Activated naive CD8-positive, alpha-beta T cell treated with anti-CD3 and anti-CD28 coated beads for 36 hours (primary cell): ENCODE data around the gene SERPINA4. TPM values are rescaled to one million over a fixed set of nuclear protein-coding genes. Genes with fewer than 3 reads are reported as not detected.
"Not testable (repeated sequence)": the region's sequence is repeated elsewhere in the genome, so short reads cannot be mapped to it uniquely, and the experiment has no call there.

Source experiments
- DNase-seq: peaks from one replicate; pipeline ENCODE4 v3.0.0; 2021
- H3K27ac Mint-ChIP-seq: one replicate; pipeline ENCODE4 v1.8.0; 2022; ENCODE audit warnings: mild to moderate bottlenecking, moderate library complexity, mixed read lengths
- H3K27me3 Mint-ChIP-seq: one replicate; pipeline ENCODE4 v1.8.0; 2022; ENCODE audit warnings: mild to moderate bottlenecking, mixed read lengths
- H3K36me3 Mint-ChIP-seq: one replicate; pipeline ENCODE4 v1.8.0; 2021; ENCODE audit warnings: mild to moderate bottlenecking, mixed read lengths
- H3K4me1 Mint-ChIP-seq: one replicate; pipeline ENCODE4 v1.8.0; 2021; ENCODE audit warnings: mixed read lengths
- H3K4me3 Mint-ChIP-seq: one replicate; pipeline ENCODE4 v1.8.0; 2022; ENCODE audit warnings: mild to moderate bottlenecking, moderate library complexity, mixed read lengths
- H3K9me3 Mint-ChIP-seq: one replicate; pipeline ENCODE4 v1.8.0; 2022; ENCODE audit warnings: mixed read lengths
- total RNA-seq, 2 experiments: library from RNA; stranded (reverse); gene quantifications; one replicate each; pipeline ENCODE4 v1.2.3, GENCODE V29; 2021

SERPINA4 gene
- total RNA-seq, 2 experiments from 2014 or later, result not detected

DNA sequence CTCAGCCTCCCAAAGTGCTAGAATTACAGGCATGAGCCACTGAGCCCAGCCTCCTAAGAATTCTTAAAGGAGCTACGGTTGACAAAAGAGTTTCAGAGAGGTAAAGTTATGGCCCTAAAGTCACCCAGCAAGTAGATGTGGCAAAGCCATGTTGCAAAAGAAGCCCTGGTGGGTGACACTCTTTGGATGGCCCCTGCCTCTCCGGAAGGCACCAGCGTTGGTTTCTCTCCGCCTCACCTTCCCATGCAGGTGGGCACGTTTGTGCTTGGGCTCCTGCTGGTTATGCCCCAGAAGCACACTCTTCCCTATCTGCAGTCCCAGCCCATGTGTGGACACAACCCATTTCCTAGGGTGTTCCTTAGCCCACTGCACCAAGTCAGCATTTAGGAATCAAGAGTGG lies 41.5 kb downstream of the SERPINA4 start:
- Mint-ChIP-seq H3K4me1 (no peaks in the 10 kb centered on the region), H3K27ac (no peak overlapping the region), H3K4me3 (no peak overlapping the region), H3K36me3 (no peaks in the 10 kb centered on the region), H3K27me3 (peaks cover 11% of the 10 kb centered on the region), H3K9me3 (peaks cover 1% of the 10 kb centered on the region)
- DNase-seq, result no peak

GRCh38 chr14:94605361-94605760 lies 44.1 kb downstream of the SERPINA4 start:
- Mint-ChIP-seq H3K27me3 (peaks cover 8% of the 10 kb centered on the region), H3K4me3 (no peak overlapping the region), H3K9me3 (peaks cover 3% of the 10 kb centered on the region), H3K4me1 (no peaks in the 10 kb centered on the region), H3K27ac (no peak overlapping the region), H3K36me3 (no peaks in the 10 kb centered on the region)
- no peak for DNase-seq

GRCh38 chr14:94608966-94609365 lies 47.7 kb downstream of the SERPINA4 start:
- not testable (repeated sequence) for H3K9me3 Mint-ChIP-seq, H3K36me3 Mint-ChIP-seq, H3K27me3 Mint-ChIP-seq, DNase-seq, H3K4me3 Mint-ChIP-seq, H3K27ac Mint-ChIP-seq, H3K4me1 Mint-ChIP-seq

- Mint-ChIP-seq H3K27me3 (no peaks in the 10 kb centered on the region), H3K27ac (no peak overlapping the region), H3K9me3 (peaks cover 3% of the 10 kb centered on the region), H3K36me3 (no peaks in the 10 kb centered on the region), H3K4me1 (no peaks in the 10 kb centered on the region), H3K4me3 (no peak overlapping the region)
- DNase-seq, result no peak
These were observed 49.9 kb downstream of the SERPINA4 start for GRCh38 chr14:94611179-94611578.

GRCh38 chr14:94612174-94612573 lies 50.9 kb downstream of the SERPINA4 start, which contains the start of gene SERPINA3:
Gene SERPINA3 (plus strand): TSS chr14:94612391. CDS start chr14:94614442, 2,051 bp downstream.
- DNase-seq, result no peak
- Mint-ChIP-seq H3K4me1 (no peaks in the 10 kb centered on the region), H3K9me3 (peaks cover 5% of the 10 kb centered on the region), H3K4me3 (no peak within 1 kb of the TSS), H3K27ac (no peak within 1 kb of the TSS), H3K36me3 (no peaks in the 10 kb centered on the region), H3K27me3 (no peaks in the 10 kb centered on the region)

GRCh38 chr14:94612580-94613554 lies 51.6 kb downstream of the SERPINA4 start:
- Mint-ChIP-seq H3K9me3 (peaks cover 11% of the 10 kb centered on the region), H3K27me3 (no peaks in the 10 kb centered on the region), H3K4me3 (no peak overlapping the region), H3K27ac (no peak overlapping the region), H3K4me1 (no peaks in the 10 kb centered on the region), H3K36me3 (no peaks in the 10 kb centered on the region)
- DNase-seq, result no peak

- no peak for DNase-seq
- no peak overlapping the region for H3K27ac Mint-ChIP-seq
- H3K4me1 Mint-ChIP-seq, result no peaks in the 10 kb centered on the region
- no peaks in the 10 kb centered on the region for H3K36me3 Mint-ChIP-seq
- H3K27me3 Mint-ChIP-seq, result peaks cover 3% of the 10 kb centered on the region
- H3K9me3 Mint-ChIP-seq, result peaks cover 16% of the 10 kb centered on the region
- no peak overlapping the region for H3K4me3 Mint-ChIP-seq
These were observed 52.7 kb downstream of the SERPINA4 start for GRCh38 chr14:94613720-94614644.

- H3K4me1 Mint-ChIP-seq, result no peaks in the 10 kb centered on the region
- no peak overlapping the region for H3K4me3 Mint-ChIP-seq
- H3K36me3 Mint-ChIP-seq, result no peaks in the 10 kb centered on the region
These were observed 53.6 kb downstream of the SERPINA4 start for GRCh38 chr14:94614802-94615201.

DNA sequence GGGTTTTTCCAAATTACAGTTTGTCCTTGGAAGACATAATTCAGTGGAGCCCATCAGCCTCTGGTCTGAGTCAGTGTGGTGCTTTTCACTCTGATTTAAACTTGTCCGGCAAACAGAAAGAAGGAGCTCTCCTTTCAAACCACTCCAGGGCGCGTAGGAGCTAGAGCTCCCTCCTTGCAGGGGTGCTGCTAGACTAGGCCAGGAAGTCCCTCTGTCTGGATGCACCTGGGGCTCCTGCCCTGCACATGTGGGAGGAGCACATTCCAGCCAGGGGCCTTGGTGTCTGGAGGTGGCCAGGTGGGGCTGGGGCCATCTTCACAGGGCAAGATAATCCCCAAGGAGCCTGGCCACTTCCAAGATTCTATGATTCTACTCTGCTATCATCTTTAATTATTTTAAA lies 54.0 kb downstream of the SERPINA4 start:
- H3K9me3 Mint-ChIP-seq, result peaks cover 18% of the 10 kb centered on the region
- H3K36me3 Mint-ChIP-seq, result no peaks in the 10 kb centered on the region
- no peaks in the 10 kb centered on the region for H3K4me1 Mint-ChIP-seq
- no peak overlapping the region for H3K4me3 Mint-ChIP-seq
- H3K27ac Mint-ChIP-seq, result no peak overlapping the region
- DNase-seq, result no peak
- peaks cover 3% of the 10 kb centered on the region for H3K27me3 Mint-ChIP-seq

More at GRCh38 chr14:94614802-94615201, 53.6 kb downstream of the SERPINA4 start:
- peaks cover 3% of the 10 kb centered on the region for H3K27me3 Mint-ChIP-seq
- DNase-seq, result no peak
- H3K27ac Mint-ChIP-seq, result no peak overlapping the region
- H3K9me3 Mint-ChIP-seq, result peaks cover 17% of the 10 kb centered on the region

DNA sequence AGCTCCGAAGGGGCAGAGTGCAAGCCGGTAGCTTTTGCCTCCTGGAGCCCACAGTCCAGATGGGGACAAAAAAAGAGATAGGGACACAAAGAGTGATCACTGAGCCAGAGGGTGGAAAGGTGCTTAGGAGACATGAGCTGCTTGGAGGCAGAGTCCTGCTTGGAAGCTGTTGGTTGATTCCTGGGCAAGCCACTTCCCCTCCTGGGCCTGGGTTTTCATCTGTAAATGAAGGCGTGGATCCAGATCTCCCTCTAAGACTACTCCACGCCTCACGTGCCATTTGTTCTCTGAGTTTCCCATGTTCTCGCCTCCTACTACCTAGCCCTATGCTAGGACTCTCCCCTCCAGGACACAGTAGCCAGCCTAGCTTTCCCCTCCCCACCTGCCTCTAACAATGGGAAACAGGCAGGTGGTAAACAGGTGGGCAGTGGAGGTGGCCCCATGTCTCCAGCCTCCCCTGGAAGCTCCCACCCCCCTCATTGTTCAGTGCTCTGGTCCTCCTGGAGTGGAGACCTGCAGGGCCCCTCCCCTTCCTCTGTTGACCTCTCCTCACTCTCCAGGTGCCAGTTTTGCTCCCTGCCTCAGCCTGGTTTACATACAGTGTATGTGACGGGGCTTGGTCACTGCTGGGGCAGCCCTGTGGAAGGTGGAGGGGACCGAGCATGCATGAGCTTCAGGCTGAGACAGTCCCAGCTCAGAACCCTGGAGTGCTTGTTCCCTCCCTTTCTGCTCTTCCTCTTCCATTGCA lies 54.8 kb downstream of the SERPINA4 start:
- no peaks in the 10 kb centered on the region for H3K36me3 Mint-ChIP-seq
- H3K4me3 Mint-ChIP-seq, result no peak overlapping the region
- H3K27ac Mint-ChIP-seq, result no peak overlapping the region
- DNase-seq, result no peak
- H3K4me1 Mint-ChIP-seq, result no peaks in the 10 kb centered on the region
- H3K9me3 Mint-ChIP-seq, result peaks cover 18% of the 10 kb centered on the region
- H3K27me3 Mint-ChIP-seq, result peaks cover 3% of the 10 kb centered on the region

- Mint-ChIP-seq H3K4me3 (no peak overlapping the region), H3K27me3 (peaks cover 3% of the 10 kb centered on the region), H3K36me3 (no peaks in the 10 kb centered on the region), H3K27ac (no peak overlapping the region), H3K9me3 (peaks cover 18% of the 10 kb centered on the region), H3K4me1 (no peaks in the 10 kb centered on the region)
- no peak for DNase-seq
These were observed 56.2 kb downstream of the SERPINA4 start for GRCh38 chr14:94617366-94617941.

GRCh38 chr14:94617988-94618822 lies 57.0 kb downstream of the SERPINA4 start:
- DNase-seq, result no peak
- Mint-ChIP-seq H3K9me3 (peaks cover 18% of the 10 kb centered on the region), H3K4me1 (no peaks in the 10 kb centered on the region), H3K36me3 (no peaks in the 10 kb centered on the region), H3K4me3 (no peak overlapping the region), H3K27ac (no peak overlapping the region), H3K27me3 (peaks cover 3% of the 10 kb centered on the region)

- no peak overlapping the region for H3K27ac Mint-ChIP-seq
- no peak overlapping the region for H3K4me3 Mint-ChIP-seq
- H3K9me3 Mint-ChIP-seq, result peaks cover 18% of the 10 kb centered on the region
- no peak for DNase-seq
- H3K36me3 Mint-ChIP-seq, result no peaks in the 10 kb centered on the region
- peaks cover 3% of the 10 kb centered on the region for H3K27me3 Mint-ChIP-seq
- no peaks in the 10 kb centered on the region for H3K4me1 Mint-ChIP-seq
These were observed 58.1 kb downstream of the SERPINA4 start for GRCh38 chr14:94619297-94619696.
